Endodermal cell (in vitro differentiated cells): ENCODE measurements around the gene SLC2A8. TPM values are rescaled to one million over a fixed set of nuclear protein-coding genes. Genes with fewer than 3 reads are reported as not detected.

Source experiments
- DNase-seq: peaks from one replicate; pipeline ENCODE4 v3.0.0-alpha.2; 2017
- H3K27ac ChIP-seq: 2 replicates; pipeline ENCODE4 v1.5.1; 2013; ENCODE audit warnings: mild to moderate bottlenecking, low read depth, low read length, moderate library complexity
- H3K27me3 ChIP-seq: 2 replicates; pipeline ENCODE4 v1.6.1; 2013; ENCODE audit warnings: mild to moderate bottlenecking, low read length, moderate library complexity; ENCODE audit not compliant: insufficient read depth, control insufficient read depth, poor library complexity, severe bottlenecking
- H3K36me3 ChIP-seq: 2 replicates; pipeline ENCODE4 v1.7.0; 2013; ENCODE audit warnings: mild to moderate bottlenecking, low read length, moderate library complexity; ENCODE audit not compliant: control insufficient read depth, insufficient read depth
- H3K4me1 ChIP-seq: one replicate; pipeline ENCODE4 v1.7.0; 2013; ENCODE audit warnings: low read length; ENCODE audit not compliant: control insufficient read depth, insufficient read depth
- H3K4me3 ChIP-seq: 2 replicates; pipeline ENCODE4 v1.5.1; 2013; ENCODE audit warnings: mild to moderate bottlenecking, low read length, moderate library complexity
- H3K9ac ChIP-seq: 2 replicates; pipeline ENCODE4 v1.6.1; 2013; ENCODE audit warnings: mild to moderate bottlenecking, low read length, moderate library complexity; ENCODE audit not compliant: poor library complexity, severe bottlenecking; ENCODE audit errors: extremely low read depth
- H3K9me3 ChIP-seq: 2 replicates; pipeline ENCODE4 v1.6.1; 2013; ENCODE audit warnings: mild to moderate bottlenecking, low read length, moderate library complexity; ENCODE audit not compliant: control insufficient read depth
- H3K27ac Mint-ChIP-seq: 2 replicates; pipeline ENCODE4 v1.8.0; 2020; ENCODE audit warnings: mixed read lengths
- H3K27me3 Mint-ChIP-seq: 2 replicates; pipeline ENCODE4 v1.8.0; 2021; ENCODE audit warnings: mild to moderate bottlenecking, mixed read lengths; ENCODE audit not compliant: insufficient read depth
- H3K36me3 Mint-ChIP-seq: 2 replicates; pipeline ENCODE4 v1.8.0; 2020; ENCODE audit warnings: low read depth, mixed read lengths
- H3K4me1 Mint-ChIP-seq: 2 replicates; pipeline ENCODE4 v1.8.0; 2020; ENCODE audit warnings: mixed read lengths
- H3K4me3 Mint-ChIP-seq: 2 replicates; pipeline ENCODE4 v1.8.0; 2020; ENCODE audit warnings: mild to moderate bottlenecking, moderate library complexity, mixed read lengths
- H3K9me3 Mint-ChIP-seq: 2 replicates; pipeline ENCODE4 v1.8.0; 2020; ENCODE audit warnings: mild to moderate bottlenecking, mixed read lengths
- WGBS, 2 experiments: methylation state at CpG; one replicate each; pipeline versions ENCODE4 v1.1.5 to v1.1.7; 2013; ENCODE audit warnings: missing lambda C conversion rate in 2 of 2, mixed read lengths in 1 of 2; ENCODE audit not compliant: insufficient coverage in 1 of 2, insufficient read length in 1 of 2; 5-methylcytosine and 5-hydroxymethylcytosine counted together
- total RNA-seq, 2 donors: library from RNA; stranded (reverse); fragmentation: NEBNext Ultra II Directional in 1 of 2; extraction: Animal tissue kit (Norgen Biotek cat#: 25700) in 1 of 2; gene quantifications; 2 replicates in 1 of 2; 3 replicates in 1 of 2; pipeline ENCODE4 v1.2.1, GENCODE V29; 2021
- TF ChIP-seq, protein P1 (sequence below): fragments of 200-600 bp; sonication (generic); conservative IDR thresholded peaks from 2 replicates; pipeline ENCODE4 v1.5.0; 2021; ENCODE audit warnings: antibody characterized with exemption, mild to moderate bottlenecking

SLC2A8 gene
- total RNA-seq, 2 donors from 2014 or later: 33.6 to 40.3 TPM

DNA sequence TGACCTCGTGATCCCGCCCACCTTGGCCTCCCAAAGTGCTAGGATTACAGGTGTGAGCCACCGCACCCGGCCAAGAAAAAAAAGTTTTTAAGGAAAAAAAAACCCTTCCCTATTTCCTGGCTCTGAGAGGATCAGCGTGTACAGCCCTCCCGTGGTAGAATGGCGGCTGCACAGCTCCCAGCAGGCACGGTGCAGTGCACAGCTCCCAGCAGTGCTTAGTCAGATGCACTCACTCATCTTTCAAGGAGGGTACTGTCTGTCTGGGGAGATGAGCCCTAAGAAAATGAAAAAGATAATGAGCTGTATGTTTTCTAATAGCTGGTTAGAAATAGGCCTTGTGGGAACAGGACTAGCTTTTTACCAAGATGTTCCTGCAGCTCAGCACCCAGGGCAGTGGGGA lies 36.7 kb upstream of the SLC2A8 start:
- TF ChIP-seq, protein P1, sequence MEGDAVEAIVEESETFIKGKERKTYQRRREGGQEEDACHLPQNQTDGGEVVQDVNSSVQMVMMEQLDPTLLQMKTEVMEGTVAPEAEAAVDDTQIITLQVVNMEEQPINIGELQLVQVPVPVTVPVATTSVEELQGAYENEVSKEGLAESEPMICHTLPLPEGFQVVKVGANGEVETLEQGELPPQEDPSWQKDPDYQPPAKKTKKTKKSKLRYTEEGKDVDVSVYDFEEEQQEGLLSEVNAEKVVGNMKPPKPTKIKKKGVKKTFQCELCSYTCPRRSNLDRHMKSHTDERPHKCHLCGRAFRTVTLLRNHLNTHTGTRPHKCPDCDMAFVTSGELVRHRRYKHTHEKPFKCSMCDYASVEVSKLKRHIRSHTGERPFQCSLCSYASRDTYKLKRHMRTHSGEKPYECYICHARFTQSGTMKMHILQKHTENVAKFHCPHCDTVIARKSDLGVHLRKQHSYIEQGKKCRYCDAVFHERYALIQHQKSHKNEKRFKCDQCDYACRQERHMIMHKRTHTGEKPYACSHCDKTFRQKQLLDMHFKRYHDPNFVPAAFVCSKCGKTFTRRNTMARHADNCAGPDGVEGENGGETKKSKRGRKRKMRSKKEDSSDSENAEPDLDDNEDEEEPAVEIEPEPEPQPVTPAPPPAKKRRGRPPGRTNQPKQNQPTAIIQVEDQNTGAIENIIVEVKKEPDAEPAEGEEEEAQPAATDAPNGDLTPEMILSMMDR: no peak
- Mint-ChIP-seq H3K4me1 (no peaks in the 10 kb centered on the region), H3K4me3 (no peak overlapping the region), H3K27me3 (no peaks in the 10 kb centered on the region), H3K36me3 (no peaks in the 10 kb centered on the region), H3K9me3 (no peaks in the 10 kb centered on the region), H3K27ac (no peak overlapping the region)
- no peak for DNase-seq
- Histone ChIP-seq H3K27ac (no peak overlapping the region), H3K9ac (no peak overlapping the region), H3K4me3 (no peak overlapping the region), H3K36me3 (no peaks in the 10 kb centered on the region), H3K9me3 (no peaks in the 10 kb centered on the region), H3K27me3 (no peaks in the 10 kb centered on the region), H3K4me1 (no peaks in the 10 kb centered on the region)
- 80 to 89% methylated on average over 4 to 8 of the region's 8 CpGs for WGBS, 2 experiments

DNA sequence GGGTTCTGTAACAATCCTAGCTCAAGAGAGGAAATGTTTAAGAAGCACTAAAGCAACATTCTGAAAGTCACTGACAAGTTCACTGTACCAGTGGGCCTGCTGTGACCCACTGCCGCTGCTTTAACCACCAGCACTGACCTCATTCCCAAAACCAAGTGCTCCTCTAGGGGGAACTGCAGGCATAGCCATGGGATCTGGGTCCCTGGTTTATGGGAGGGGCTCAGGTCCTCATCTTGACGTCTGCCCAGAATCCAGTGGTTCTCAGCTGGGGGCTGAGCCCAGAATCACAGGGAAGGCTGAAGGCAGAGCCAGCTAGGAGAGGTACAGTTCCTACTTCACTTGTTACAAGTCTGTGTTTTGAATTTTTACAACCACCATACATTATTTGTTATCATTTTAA lies 36.1 kb upstream of the SLC2A8 start:
- Mint-ChIP-seq H3K27me3 (no peaks in the 10 kb centered on the region), H3K9me3 (no peaks in the 10 kb centered on the region), H3K4me3 (no peak overlapping the region), H3K36me3 (no peaks in the 10 kb centered on the region), H3K4me1 (no peaks in the 10 kb centered on the region), H3K27ac (no peak overlapping the region)
- peak; percentile 88 for DNase-seq
- H3K4me3 ChIP-seq: no peak overlapping the region
- no peaks in the 10 kb centered on the region for H3K36me3 ChIP-seq
- H3K4me1 ChIP-seq: no peaks in the 10 kb centered on the region
- no peaks in the 10 kb centered on the region for H3K9me3 ChIP-seq
- TF ChIP-seq, protein P1: peak; percentile 74
- H3K27ac ChIP-seq: no peak overlapping the region
- H3K9ac ChIP-seq: no peak overlapping the region
- no peaks in the 10 kb centered on the region for H3K27me3 ChIP-seq
- WGBS, 2 experiments: 46% methylated on average over 2 of the region's 2 CpGs; no CpG with 5 or more reads in 1 of the 2 experiments

- Mint-ChIP-seq H3K27me3 (no peaks in the 10 kb centered on the region), H3K36me3 (no peaks in the 10 kb centered on the region), H3K4me1 (no peaks in the 10 kb centered on the region), H3K4me3 (no peak overlapping the region), H3K27ac (no peak overlapping the region), H3K9me3 (no peaks in the 10 kb centered on the region)
- H3K4me1 ChIP-seq: no peaks in the 10 kb centered on the region
- TF ChIP-seq, protein P1: no peak
- H3K27ac ChIP-seq: no peak overlapping the region
- H3K27me3 ChIP-seq: no peaks in the 10 kb centered on the region
- no peaks in the 10 kb centered on the region for H3K9me3 ChIP-seq
- DNase-seq: no peak
- H3K36me3 ChIP-seq: no peaks in the 10 kb centered on the region
- WGBS, 2 experiments: 78 to 95% methylated on average over 3 of the region's 3 CpGs
- no peak overlapping the region for H3K4me3 ChIP-seq
- H3K9ac ChIP-seq: no peak overlapping the region
Measured at GRCh38 chr9:127361561-127361960, 35.4 kb upstream of the SLC2A8 start.
